Esophagus mucosa (tissue), 1 donor: ENCODE results near the gene APOBEC3G. TPM values are rescaled to one million over a fixed set of nuclear protein-coding genes. Genes with fewer than 3 reads are reported as not detected.
A peak's percentile ranks its signal among the peaks of the same experiment; 100 is the strongest.
"Not testable (repeated sequence)": the region's sequence is repeated elsewhere in the genome, so short reads cannot be mapped to it uniquely, and the experiment has no call there.

ENCODE experiments used
- ATAC-seq: fragments of 200-7000 bp; cut with Tn5 transposase; one replicate; pipeline ENCODE4 v1.9.1; 2020
- total RNA-seq: library from RNA; stranded (reverse); gene quantifications from one replicate; pipeline ENCODE4 v1.2.4, GENCODE V29; 2023
- donor health status: DM: yes; HTN: yes; CAD: no.

Gene APOBEC3G
- total RNA-seq, 1 donor from 2014 or later: 3.9 TPM

- no peak for ATAC-seq
Measured at GRCh38 chr22:39068033-39068785, 8.9 kb upstream of the APOBEC3G start.

- no peak for ATAC-seq
Measured at GRCh38 chr22:39070186-39070585, 6.9 kb upstream of the APOBEC3G start.

GRCh38 chr22:39072581-39072981 lies 4.5 kb upstream of the APOBEC3G start:
- ATAC-seq: peak; percentile 7

- no peak for ATAC-seq
Measured at GRCh38 chr22:39073981-39074380, 3.1 kb upstream of the APOBEC3G start.

- ATAC-seq: not testable (repeated sequence)
Measured at GRCh38 chr22:39076155-39077025, 685 bp upstream of the APOBEC3G start.

- ATAC-seq: not testable (repeated sequence)
Measured at GRCh38 chr22:39077912-39078311, 837 bp downstream of the APOBEC3G start.

- ATAC-seq: no peak
Measured at GRCh38 chr22:39078329-39078728, 1.3 kb downstream of the APOBEC3G start.

GRCh38 chr22:39079054-39079637 lies 2.1 kb downstream of the APOBEC3G start:
- ATAC-seq: not testable (repeated sequence)

- no peak for ATAC-seq
Measured at GRCh38 chr22:39080052-39080762, 3.1 kb downstream of the APOBEC3G start.

- ATAC-seq: no peak
Measured at GRCh38 chr22:39081016-39081415, 3.9 kb downstream of the APOBEC3G start.

GRCh38 chr22:39081598-39081997 lies 4.5 kb downstream of the APOBEC3G start:
- ATAC-seq: no peak

- no peak for ATAC-seq
Measured at GRCh38 chr22:39083212-39084165, 6.4 kb downstream of the APOBEC3G start.

GRCh38 chr22:39084666-39085065 lies 7.6 kb downstream of the APOBEC3G start:
- no peak for ATAC-seq

- ATAC-seq: no peak
Measured at GRCh38 chr22:39087098-39087497, 10.0 kb downstream of the APOBEC3G start.

- no peak for ATAC-seq
Measured at GRCh38 chr22:39087881-39088684, 11.0 kb downstream of the APOBEC3G start.

- no peak for ATAC-seq
Measured at GRCh38 chr22:39088685-39089032, 11.6 kb downstream of the APOBEC3G start.

- peak; percentile 15 for ATAC-seq
Measured at GRCh38 chr22:39089928-39090327, 12.9 kb downstream of the APOBEC3G start.

- ATAC-seq: peak; percentile 58
Measured at GRCh38 chr22:39090426-39091064, 13.5 kb downstream of the APOBEC3G start.

- no peak for ATAC-seq
Measured at GRCh38 chr22:39091126-39092081, 14.3 kb downstream of the APOBEC3G start.
